Liver (tissue), 9 donors: ENCODE measurements around the gene HUNK. TPM values are rescaled to one million over a fixed set of nuclear protein-coding genes. Genes with fewer than 3 reads are reported as not detected.

Experiments used
- DNase-seq: peaks from one replicate; pipeline ENCODE4 v3.0.0-alpha.2; 2017; ENCODE audit warnings: low spot score
- H3K27ac ChIP-seq, 2 donors: one replicate each; pipeline ENCODE4 v1.7.0; 2013; ENCODE audit warnings: inconsistent platforms in 2 of 2, low read length in 2 of 2, control low read depth in 1 of 2, low read depth in 1 of 2, mild to moderate bottlenecking in 1 of 2
- H3K27me3 ChIP-seq, 4 donors: one replicate each; pipeline versions ENCODE4 v1.6.1 to v1.7.0; 2013; ENCODE audit warnings: low read length in 3 of 4, inconsistent platforms in 1 of 4, mild to moderate bottlenecking in 1 of 4, moderate library complexity in 1 of 4; ENCODE audit not compliant: control insufficient read depth in 4 of 4, insufficient read depth in 4 of 4
- H3K36me3 ChIP-seq, 4 donors: one replicate each; pipeline versions ENCODE4 v1.6.1 to v1.7.0; 2013; ENCODE audit warnings: low read length in 3 of 4, mild to moderate bottlenecking in 3 of 4, low read depth in 1 of 4, moderate library complexity in 1 of 4; ENCODE audit not compliant: control insufficient read depth in 4 of 4, insufficient read depth in 3 of 4
- H3K4me1 ChIP-seq, 4 donors: one replicate each; pipeline versions ENCODE4 v1.6.1 to v1.7.0; 2013; ENCODE audit warnings: low read length in 3 of 4, mild to moderate bottlenecking in 3 of 4, moderate library complexity in 1 of 4; ENCODE audit not compliant: control insufficient read depth in 4 of 4, insufficient read depth in 4 of 4
- H3K4me3 ChIP-seq, 3 donors: one replicate each; pipeline versions ENCODE4 v1.6.1 to v1.7.0; 2013; ENCODE audit warnings: low read length in 3 of 3, control low read depth in 1 of 3, low read depth in 1 of 3, mild to moderate bottlenecking in 1 of 3
- H3K9ac ChIP-seq, 2 donors: one replicate each; pipeline ENCODE4 v1.7.0; 2013; ENCODE audit warnings: low read length in 2 of 2, mild to moderate bottlenecking in 2 of 2, moderate library complexity in 2 of 2, control low read depth in 1 of 2, low read depth in 1 of 2
- H3K9me3 ChIP-seq, 4 donors: one replicate each; pipeline versions ENCODE4 v1.6.1 to v1.7.0; 2013; ENCODE audit warnings: low read length in 3 of 4; ENCODE audit not compliant: control insufficient read depth in 4 of 4
- ATF3 ChIP-seq: IDR thresholded peaks from 2 replicates; pipeline ENCODE4 v1.6.1; 2016; ENCODE audit warnings: antibody characterized with exemption
- EGR1 ChIP-seq, 2 donors: IDR thresholded peaks; 2 replicates each; pipeline ENCODE4 v1.6.1; 2016 to 2018; ENCODE audit warnings: antibody characterized with exemption in 2 of 2, low read depth in 2 of 2
- FOXA1 ChIP-seq: IDR thresholded peaks from 2 replicates; pipeline ENCODE4 v1.6.1; 2016; ENCODE audit warnings: antibody characterized with exemption
- FOXA2 ChIP-seq: IDR thresholded peaks from 2 replicates; pipeline ENCODE4 v1.6.1; 2016; ENCODE audit warnings: antibody characterized with exemption
- GABPA ChIP-seq, 2 donors: IDR thresholded peaks in 1 of 2; conservative IDR thresholded peaks in 1 of 2; 2 replicates each; pipeline ENCODE4 v1.6.1; 2016; ENCODE audit warnings: antibody characterized with exemption in 2 of 2, mild to moderate bottlenecking in 1 of 2, moderate library complexity in 1 of 2
- HNF4A ChIP-seq, 2 donors: conservative IDR thresholded peaks; 2 replicates each; pipeline ENCODE4 v1.6.1; 2016; ENCODE audit warnings: antibody characterized with exemption in 2 of 2, mild to moderate bottlenecking in 2 of 2
- HNF4G ChIP-seq: IDR thresholded peaks from 2 replicates; pipeline ENCODE4 v1.6.1; 2016; ENCODE audit warnings: antibody characterized with exemption
- JUND ChIP-seq, 2 donors: IDR thresholded peaks; 2 replicates each; pipeline ENCODE4 v1.6.1; 2016; ENCODE audit warnings: antibody characterized with exemption in 2 of 2
- MAX ChIP-seq: IDR thresholded peaks from 2 replicates; pipeline ENCODE4 v1.6.1; 2016; ENCODE audit warnings: antibody characterized with exemption
- NR2F2 ChIP-seq: IDR thresholded peaks from 2 replicates; pipeline ENCODE4 v1.6.1; 2016; ENCODE audit warnings: antibody characterized with exemption
- RAD21 ChIP-seq, 2 donors: IDR thresholded peaks; 2 replicates each; pipeline ENCODE4 v1.6.1; 2016; ENCODE audit warnings: antibody characterized with exemption in 2 of 2, mild to moderate bottlenecking in 2 of 2
- REST ChIP-seq: IDR thresholded peaks from 2 replicates; pipeline ENCODE4 v1.6.1; 2016; ENCODE audit warnings: antibody characterized with exemption, mild to moderate bottlenecking
- RXRA ChIP-seq, 2 donors: IDR thresholded peaks; 2 replicates each; pipeline ENCODE4 v1.6.1; 2017 to 2018; ENCODE audit warnings: antibody characterized with exemption in 2 of 2, mild to moderate bottlenecking in 1 of 2
- SP1 ChIP-seq: IDR thresholded peaks from 2 replicates; pipeline ENCODE4 v1.6.1; 2018; ENCODE audit warnings: antibody characterized with exemption, mild to moderate bottlenecking
- TAF1 ChIP-seq: conservative IDR thresholded peaks from 2 replicates; pipeline ENCODE4 v1.6.1; 2016; ENCODE audit warnings: antibody characterized with exemption, mild to moderate bottlenecking
- YY1 ChIP-seq: IDR thresholded peaks from 2 replicates; pipeline ENCODE4 v1.6.1; 2016; ENCODE audit warnings: antibody characterized with exemption, mild to moderate bottlenecking
- ZBTB33 ChIP-seq: IDR thresholded peaks from 2 replicates; pipeline ENCODE4 v1.6.1; 2016; ENCODE audit warnings: antibody characterized with exemption
- WGBS: extraction: QIAGEN DNeasy Blood & Tissue Kit; methylation state at CpG from one replicate; pipeline ENCODE4 v1.1.7; 2013; 5-methylcytosine and 5-hydroxymethylcytosine counted together
- polyA plus RNA-seq, 2 donors: library from polyadenylated mRNA; stranded (reverse) in 1 of 2; unstranded in 1 of 2; fragments of 200-250 nt in 1 of 2; fragments of >200 nt in 1 of 2; fragmentation: Nextera tagmentation in 1 of 2; extraction: Ambion mirVana in 1 of 2; gene quantifications; one replicate each; pipeline versions ENCODE4 v1.2.1 to v1.2.3, GENCODE V29; 2013 to 2015
- total RNA-seq, 2 donors: library from RNA; depleted of rRNA; stranded (reverse); fragments of >200 nt; gene quantifications; one replicate each; pipeline ENCODE4 v1.2.3, GENCODE V29; 2014
- donor health status: healthy.
- donor health status: healthy.
- donor health status: healthy.
- donor health status: healthy.
- donor health status: healthy.

Gene HUNK
- total and polyA plus RNA-seq, 4 donors, result 0.11 to 0.92 (median 0.30) TPM

GRCh38 chr21:31938330-31939301 is 65.8 kb downstream of the HUNK start:
- no peak for TF ChIP-seq FOXA1
- no peak for TF ChIP-seq TAF1
- TF ChIP-seq YY1, result no peak
- TF ChIP-seq MAX, result no peak
- TF ChIP-seq ATF3, result no peak
- TF ChIP-seq REST, result no peak
- TF ChIP-seq ZBTB33, result no peak
- no peak for TF ChIP-seq HNF4G
- no peak for TF ChIP-seq FOXA2
- no peak for TF ChIP-seq RAD21 (IDR thresholded peaks at IDR 0.05)
- TF ChIP-seq RXRA (IDR thresholded peaks at IDR 0.05), result no peak
- TF ChIP-seq NR2F2, result no peak
- no peak for TF ChIP-seq SP1
- TF ChIP-seq JUND (IDR thresholded peaks at IDR 0.05), result no peak
- no peak for TF ChIP-seq EGR1 (IDR thresholded peaks at IDR 0.05; ENCODE audit: low read depth in 2 of 2)
- TF ChIP-seq HNF4A (conservative IDR thresholded peaks at IDR 0.05), result no peak
- no peak for TF ChIP-seq GABPA (IDR thresholded peaks at IDR 0.05 in 1 of 2, conservative IDR thresholded peaks at IDR 0.05 in 1 of 2)
- H3K36me3 ChIP-seq, result no peaks in the 10 kb centered on the region
- no peak for DNase-seq
- H3K4me3 ChIP-seq, result no peak overlapping the region
- H3K4me1 ChIP-seq, result no peaks in the 10 kb centered on the region
- peaks cover 0 to 2% (median 0%) of the 10 kb centered on the region in 4 donors for H3K9me3 ChIP-seq
- no peak overlapping the region for H3K9ac ChIP-seq
- no peak overlapping the region for H3K27ac ChIP-seq
- 64% methylated on average over 15 of the region's 15 CpGs for WGBS
- H3K27me3 ChIP-seq, result peaks cover 0 to 4% (median 0%) of the 10 kb centered on the region in 4 donors

- Histone ChIP-seq H3K9me3 (peaks cover 0 to 2% (median 0%) of the 10 kb centered on the region in 4 donors), H3K27ac (no peak overlapping the region), H3K27me3 (peaks cover 0 to 4% (median 0%) of the 10 kb centered on the region in 4 donors), H3K36me3 (no peaks in the 10 kb centered on the region), H3K4me3 (no peak overlapping the region), H3K9ac (no peak overlapping the region), H3K4me1 (no peaks in the 10 kb centered on the region)
- no peak for DNase-seq
- no peak for TF ChIP-seq FOXA2
- WGBS, result 83% methylated on average over 6 of the region's 6 CpGs
Observed at GRCh38 chr21:31941694-31942093, 68.9 kb downstream of the HUNK start.
